ENCODE measurements around the gene APBA3.

APBA3 gene, protein sequence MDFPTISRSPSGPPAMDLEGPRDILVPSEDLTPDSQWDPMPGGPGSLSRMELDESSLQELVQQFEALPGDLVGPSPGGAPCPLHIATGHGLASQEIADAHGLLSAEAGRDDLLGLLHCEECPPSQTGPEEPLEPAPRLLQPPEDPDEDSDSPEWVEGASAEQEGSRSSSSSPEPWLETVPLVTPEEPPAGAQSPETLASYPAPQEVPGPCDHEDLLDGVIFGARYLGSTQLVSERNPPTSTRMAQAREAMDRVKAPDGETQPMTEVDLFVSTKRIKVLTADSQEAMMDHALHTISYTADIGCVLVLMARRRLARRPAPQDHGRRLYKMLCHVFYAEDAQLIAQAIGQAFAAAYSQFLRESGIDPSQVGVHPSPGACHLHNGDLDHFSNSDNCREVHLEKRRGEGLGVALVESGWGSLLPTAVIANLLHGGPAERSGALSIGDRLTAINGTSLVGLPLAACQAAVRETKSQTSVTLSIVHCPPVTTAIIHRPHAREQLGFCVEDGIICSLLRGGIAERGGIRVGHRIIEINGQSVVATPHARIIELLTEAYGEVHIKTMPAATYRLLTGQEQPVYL

GRCh38 chr19:3761382-3762129, at the start of gene APBA3:
Gene APBA3, minus strand, starts transcription at chr19:3761692. Its CDS starts 1,428 bp downstream, at chr19:3760264.
- peaks cover 2% of the 10 kb centered on the region for H3K4me1 ChIP-seq (ENCODE audit: control insufficient read depth, insufficient read depth, low read length, unreplicated experiment)
- no peaks in the 10 kb centered on the region for H3K27me3 ChIP-seq (ENCODE audit: insufficient read depth, low read length)

DNA sequence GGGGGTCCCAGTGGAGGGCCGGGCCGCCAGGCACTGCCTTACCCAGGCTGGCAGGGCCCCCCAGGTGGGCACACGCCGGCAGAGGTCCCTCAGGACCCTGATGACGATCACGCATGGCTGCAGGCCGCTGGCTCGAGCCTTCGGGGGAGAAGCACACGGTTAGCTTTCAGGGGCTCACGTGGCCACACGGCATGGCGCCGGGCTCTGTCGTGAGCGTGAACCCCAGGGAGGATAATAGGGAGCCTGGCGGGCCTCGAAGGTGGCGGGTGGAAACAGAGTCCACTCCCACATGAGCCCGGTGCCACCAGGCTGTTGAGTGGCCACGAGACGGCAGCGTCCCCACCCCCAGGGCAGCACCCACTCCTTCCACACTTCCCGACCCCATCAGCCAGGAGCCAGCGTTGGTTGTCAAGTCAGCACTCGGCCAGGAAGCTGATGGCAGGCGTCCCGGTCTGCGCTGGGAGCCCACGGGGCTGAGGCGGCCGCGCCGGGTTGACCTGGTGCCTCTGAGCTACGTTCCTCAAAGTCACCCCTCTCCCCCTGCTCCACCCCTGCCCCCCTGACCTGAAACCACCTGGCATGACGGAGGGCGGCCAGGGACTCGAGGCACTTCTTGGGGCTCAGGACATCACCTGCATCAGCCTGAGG, 49.3 kb upstream of the APBA3 start:
- Histone ChIP-seq H3K4me3 (ENCODE audit: low read depth, low read length) (no peak overlapping the region), H3K36me3 (ENCODE audit: insufficient read depth, low read length) (no peaks in the 10 kb centered on the region), H3K27ac (ENCODE audit: low read depth, low read length) (no peak overlapping the region)

More at GRCh38 chr19:3761382-3762129, at the start of gene APBA3:
- Histone ChIP-seq H2AFZ (ENCODE audit: low read length, unreplicated experiment) (peak within 1 kb of the TSS; percentile 69), H3K4me3 (ENCODE audit: low read depth, low read length) (peak within 1 kb of the TSS; percentile 90), H3K27ac (ENCODE audit: low read depth, low read length) (peak within 1 kb of the TSS; percentile 89), H3K79me2 (ENCODE audit: control insufficient read depth, insufficient read depth, low read length, unreplicated experiment) (peaks cover 11% of the 10 kb centered on the region), H3K36me3 (ENCODE audit: insufficient read depth, low read length) (no peaks in the 10 kb centered on the region)

GRCh38 chr19:3809881-3810707, 48.6 kb upstream of the APBA3 start:
- no peak overlapping the region for H3K4me3 ChIP-seq (ENCODE audit: low read depth, low read length)
- H2AFZ ChIP-seq (ENCODE audit: low read length, unreplicated experiment), result no peak overlapping the region
- H3K4me1 ChIP-seq (ENCODE audit: control insufficient read depth, insufficient read depth, low read length, unreplicated experiment), result no peaks in the 10 kb centered on the region

More for the DNA sequence above, 49.3 kb upstream of the APBA3 start:
- H3K79me2 ChIP-seq (ENCODE audit: control insufficient read depth, insufficient read depth, low read length, unreplicated experiment), result no peaks in the 10 kb centered on the region
- no peaks in the 10 kb centered on the region for H3K27me3 ChIP-seq (ENCODE audit: insufficient read depth, low read length)
- H2AFZ ChIP-seq (ENCODE audit: low read length, unreplicated experiment), result no peak overlapping the region
- no peaks in the 10 kb centered on the region for H3K4me1 ChIP-seq (ENCODE audit: control insufficient read depth, insufficient read depth, low read length, unreplicated experiment)

DNA sequence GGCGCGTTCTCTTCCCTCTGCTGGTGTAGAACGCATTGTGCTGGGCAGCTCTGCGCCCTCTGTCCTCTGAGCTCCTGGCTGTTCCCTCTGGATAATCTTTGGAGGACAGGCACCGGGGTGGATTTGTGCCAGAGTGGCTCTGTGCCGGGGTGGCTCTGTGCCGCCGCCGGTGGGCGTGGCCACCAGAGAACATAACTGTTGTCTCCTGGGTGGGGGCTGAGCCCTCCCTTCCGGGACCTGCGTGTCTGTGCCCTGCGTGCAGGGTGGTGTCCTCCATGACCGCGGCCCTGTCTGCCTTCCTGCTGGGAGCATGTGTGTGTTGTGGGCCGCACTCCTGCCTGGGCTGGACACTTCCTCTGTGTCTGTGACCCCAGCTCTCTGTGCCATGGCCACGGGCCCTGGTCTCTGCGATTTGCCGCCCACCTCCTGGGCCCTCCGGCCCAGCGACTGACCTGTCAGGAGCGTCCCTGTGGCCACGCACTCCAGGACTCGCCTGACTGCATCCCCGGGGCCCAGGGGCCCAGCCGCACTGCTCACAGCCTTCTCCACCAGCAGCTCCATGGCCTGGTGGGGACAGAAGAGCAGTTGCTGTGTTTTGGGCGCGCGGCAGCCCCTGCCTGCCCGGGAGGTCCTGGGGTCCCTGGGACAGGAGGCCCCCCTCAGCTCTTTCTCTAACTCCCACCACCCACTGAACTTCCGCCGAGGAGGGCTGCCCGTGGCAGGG, 47.1 kb upstream of the APBA3 start:
- no peak overlapping the region for H3K4me3 ChIP-seq (ENCODE audit: low read depth, low read length)
- H3K79me2 ChIP-seq (ENCODE audit: control insufficient read depth, insufficient read depth, low read length, unreplicated experiment), result no peaks in the 10 kb centered on the region
- H3K27ac ChIP-seq (ENCODE audit: low read depth, low read length), result no peak overlapping the region
- no peaks in the 10 kb centered on the region for H3K4me1 ChIP-seq (ENCODE audit: control insufficient read depth, insufficient read depth, low read length, unreplicated experiment)
- no peaks in the 10 kb centered on the region for H3K36me3 ChIP-seq (ENCODE audit: insufficient read depth, low read length)
- no peaks in the 10 kb centered on the region for H3K27me3 ChIP-seq (ENCODE audit: insufficient read depth, low read length)
- no peak overlapping the region for H2AFZ ChIP-seq (ENCODE audit: low read length, unreplicated experiment)

More at GRCh38 chr19:3809881-3810707, 48.6 kb upstream of the APBA3 start:
- no peaks in the 10 kb centered on the region for H3K36me3 ChIP-seq (ENCODE audit: insufficient read depth, low read length)
- H3K79me2 ChIP-seq (ENCODE audit: control insufficient read depth, insufficient read depth, low read length, unreplicated experiment), result no peaks in the 10 kb centered on the region
- no peak overlapping the region for H3K27ac ChIP-seq (ENCODE audit: low read depth, low read length)
- H3K27me3 ChIP-seq (ENCODE audit: insufficient read depth, low read length), result no peaks in the 10 kb centered on the region

GRCh38 chr19:3807574-3808354, 46.3 kb upstream of the APBA3 start:
- no peaks in the 10 kb centered on the region for H3K36me3 ChIP-seq (ENCODE audit: insufficient read depth, low read length)
- H3K27ac ChIP-seq (ENCODE audit: low read depth, low read length), result no peak overlapping the region
- H3K4me3 ChIP-seq (ENCODE audit: low read depth, low read length), result no peak overlapping the region
- no peaks in the 10 kb centered on the region for H3K79me2 ChIP-seq (ENCODE audit: control insufficient read depth, insufficient read depth, low read length, unreplicated experiment)
- no peak overlapping the region for H2AFZ ChIP-seq (ENCODE audit: low read length, unreplicated experiment)
- no peaks in the 10 kb centered on the region for H3K4me1 ChIP-seq (ENCODE audit: control insufficient read depth, insufficient read depth, low read length, unreplicated experiment)
- no peaks in the 10 kb centered on the region for H3K27me3 ChIP-seq (ENCODE audit: insufficient read depth, low read length)

DNA sequence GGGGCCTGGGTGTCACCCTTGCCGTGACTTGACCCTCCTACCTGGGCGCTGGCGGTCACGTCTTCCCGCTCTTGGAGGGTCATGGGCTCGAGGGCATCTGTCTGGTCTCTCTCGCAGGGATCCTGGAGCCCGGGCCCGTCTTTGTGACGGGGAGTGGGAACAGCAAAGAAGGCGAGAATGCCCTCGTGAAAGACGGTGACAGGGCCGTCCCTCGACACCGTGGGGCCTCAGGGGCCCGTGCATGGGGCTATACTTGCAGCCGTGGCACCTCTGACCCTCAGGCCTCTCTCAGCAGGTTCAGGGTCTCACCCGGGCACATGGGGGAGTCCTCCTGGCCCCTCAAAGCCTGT, 45.6 kb upstream of the APBA3 start:
- Histone ChIP-seq H3K27ac (ENCODE audit: low read depth, low read length) (no peak overlapping the region), H3K4me1 (ENCODE audit: control insufficient read depth, insufficient read depth, low read length, unreplicated experiment) (no peaks in the 10 kb centered on the region), H2AFZ (ENCODE audit: low read length, unreplicated experiment) (no peak overlapping the region), H3K27me3 (ENCODE audit: insufficient read depth, low read length) (no peaks in the 10 kb centered on the region), H3K36me3 (ENCODE audit: insufficient read depth, low read length) (no peaks in the 10 kb centered on the region), H3K4me3 (ENCODE audit: low read depth, low read length) (no peak overlapping the region), H3K79me2 (ENCODE audit: control insufficient read depth, insufficient read depth, low read length, unreplicated experiment) (no peaks in the 10 kb centered on the region)

- peaks cover 12% of the 10 kb centered on the region for H3K27me3 ChIP-seq (ENCODE audit: insufficient read depth, low read length)
- H3K27ac ChIP-seq (ENCODE audit: low read depth, low read length), result no peak overlapping the region
Observed at GRCh38 chr19:3805859-3806258, 44.4 kb upstream of the APBA3 start.

GRCh38 chr19:3804429-3804828, 42.9 kb upstream of the APBA3 start:
- Histone ChIP-seq H2AFZ (ENCODE audit: low read length, unreplicated experiment) (no peak overlapping the region), H3K4me3 (ENCODE audit: low read depth, low read length) (no peak overlapping the region), H3K27me3 (ENCODE audit: insufficient read depth, low read length) (peaks cover 19% of the 10 kb centered on the region), H3K4me1 (ENCODE audit: control insufficient read depth, insufficient read depth, low read length, unreplicated experiment) (no peaks in the 10 kb centered on the region), H3K27ac (ENCODE audit: low read depth, low read length) (no peak overlapping the region), H3K36me3 (ENCODE audit: insufficient read depth, low read length) (no peaks in the 10 kb centered on the region), H3K79me2 (ENCODE audit: control insufficient read depth, insufficient read depth, low read length, unreplicated experiment) (no peaks in the 10 kb centered on the region)

More at GRCh38 chr19:3805859-3806258, 44.4 kb upstream of the APBA3 start:
- no peak overlapping the region for H3K4me3 ChIP-seq (ENCODE audit: low read depth, low read length)
- no peak overlapping the region for H2AFZ ChIP-seq (ENCODE audit: low read length, unreplicated experiment)
- no peaks in the 10 kb centered on the region for H3K36me3 ChIP-seq (ENCODE audit: insufficient read depth, low read length)
- H3K4me1 ChIP-seq (ENCODE audit: control insufficient read depth, insufficient read depth, low read length, unreplicated experiment), result no peaks in the 10 kb centered on the region
- H3K79me2 ChIP-seq (ENCODE audit: control insufficient read depth, insufficient read depth, low read length, unreplicated experiment), result no peaks in the 10 kb centered on the region

DNA sequence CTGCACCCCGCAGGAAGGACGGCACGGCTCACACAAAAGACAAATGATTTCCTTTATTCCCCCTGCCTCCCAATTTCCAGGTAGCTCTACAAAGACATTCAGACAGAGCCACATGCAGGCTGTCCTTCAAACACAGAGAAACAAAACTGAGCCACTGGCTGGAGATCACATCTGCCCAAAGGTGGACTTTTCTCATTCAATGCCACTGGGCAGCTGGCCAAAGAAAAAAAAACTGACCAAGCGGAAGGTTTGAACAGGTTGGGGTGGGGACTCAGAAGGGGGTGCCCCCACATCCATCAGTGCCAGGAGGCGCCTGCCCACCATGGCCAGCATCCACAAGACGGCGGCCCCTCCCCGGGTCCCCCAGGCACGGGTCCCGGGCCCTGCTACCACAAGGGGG, 42.5 kb upstream of the APBA3 start:
- H3K4me3 ChIP-seq (ENCODE audit: low read depth, low read length), result no peak overlapping the region
- H3K79me2 ChIP-seq (ENCODE audit: control insufficient read depth, insufficient read depth, low read length, unreplicated experiment), result no peaks in the 10 kb centered on the region
- H2AFZ ChIP-seq (ENCODE audit: low read length, unreplicated experiment), result no peak overlapping the region
- H3K36me3 ChIP-seq (ENCODE audit: insufficient read depth, low read length), result no peaks in the 10 kb centered on the region
- peaks cover 19% of the 10 kb centered on the region for H3K27me3 ChIP-seq (ENCODE audit: insufficient read depth, low read length)
- H3K27ac ChIP-seq (ENCODE audit: low read depth, low read length), result no peak overlapping the region
- no peaks in the 10 kb centered on the region for H3K4me1 ChIP-seq (ENCODE audit: control insufficient read depth, insufficient read depth, low read length, unreplicated experiment)

All from ACC112 (cell line).